Sigmoid colon (tissue), 7 donors: ENCODE measurements around the gene CDHR3. TPM values are rescaled to one million over a fixed set of nuclear protein-coding genes. Genes with fewer than 3 reads are reported as not detected.

Experiments used
- DNase-seq: peaks from one replicate; pipeline ENCODE4 v3.0.0-alpha.2; 2019
- H3K27ac ChIP-seq, 4 donors: fragments of 200-600 bp; sonication (generic); one replicate each; pipeline ENCODE4 v1.5.1; 2016 to 2019; ENCODE audit warnings: mild to moderate bottlenecking in 1 of 4
- H3K27me3 ChIP-seq, 3 donors: fragments of 200-600 bp; sonication (generic); one replicate each; pipeline ENCODE4 v1.5.1; 2019; ENCODE audit warnings: mild to moderate bottlenecking in 1 of 3
- H3K36me3 ChIP-seq, 4 donors: fragments of 200-600 bp; sonication (generic); one replicate each; pipeline ENCODE4 v1.5.1; 2016 to 2019
- H3K4me1 ChIP-seq, 4 donors: fragments of 200-600 bp; sonication (generic); one replicate each; pipeline ENCODE4 v1.5.1; 2017 to 2019
- H3K4me3 ChIP-seq, 4 donors: fragments of 200-600 bp; sonication (generic); one replicate each; pipeline ENCODE4 v1.5.1; 2017 to 2019; ENCODE audit warnings: mild to moderate bottlenecking in 2 of 4, moderate library complexity in 1 of 4
- H3K9me3 ChIP-seq, 4 donors: fragments of 200-600 bp in 3 of 4; sonication (generic) in 3 of 4; one replicate each; pipeline versions ENCODE4 v1.5.1 to v1.6.1; 2013 to 2019
- EP300 ChIP-seq, 4 donors: sonication (generic); formaldehyde crosslinking; IDR thresholded peaks; one replicate each; pipeline ENCODE4 v1.6.1; 2017; ENCODE audit warnings: antibody characterized with exemption in 4 of 4
- POLR2A ChIP-seq, 2 donors: fragments of 450-650 bp; IDR thresholded peaks; one replicate each; pipeline ENCODE4 v1.6.1; 2016; ENCODE audit warnings: antibody characterized with exemption in 2 of 2, mild to moderate bottlenecking in 2 of 2, moderate library complexity in 2 of 2
- POLR2AphosphoS5 ChIP-seq, 4 donors: sonication (generic); formaldehyde crosslinking; IDR thresholded peaks; one replicate each; pipeline ENCODE4 v1.6.1; 2017; ENCODE audit warnings: antibody characterized with exemption in 4 of 4
- WGBS, 2 donors: extraction: QIAGEN DNeasy Blood & Tissue Kit; methylation state at CpG; one replicate each; pipeline ENCODE4 v1.1.7; 2013; 5-methylcytosine and 5-hydroxymethylcytosine counted together
- intact Hi-C: fragments of 100-400 bp; cut with DNase I; formaldehyde crosslinking; loops from one replicate; pipeline ENCODE4 v1.15.1; 2023
- polyA plus RNA-seq, 3 donors: library from polyadenylated mRNA; stranded (reverse); fragments of 200-250 nt; gene quantifications; one replicate each; pipeline ENCODE4 v1.2.3, GENCODE V29; 2013
- total RNA-seq, 4 donors: library from RNA; depleted of rRNA; stranded (reverse); fragments of >200 nt; gene quantifications; one replicate each; pipeline ENCODE4 v1.1.0, GENCODE V29; 2016
- TF ChIP-seq, protein P1 (sequence below), 4 experiments: fragments of 450-650 bp in 3 of 4; fragments of 200-600 bp in 1 of 4; IDR thresholded peaks; one replicate each; pipeline ENCODE4 v1.5.1; 2016 to 2019; ENCODE audit warnings: antibody characterized with exemption in 4 of 4, mild to moderate bottlenecking in 3 of 4, moderate library complexity in 2 of 4
- donor health status: healthy with polysubstance abuse.
- donor health status: Bipolar disorder and iron deficiency.
- donor health status: healthy.

CDHR3 gene
- total and polyA plus RNA-seq, 7 donors, result 2.2 to 21.3 (median 3.7) TPM

DNA sequence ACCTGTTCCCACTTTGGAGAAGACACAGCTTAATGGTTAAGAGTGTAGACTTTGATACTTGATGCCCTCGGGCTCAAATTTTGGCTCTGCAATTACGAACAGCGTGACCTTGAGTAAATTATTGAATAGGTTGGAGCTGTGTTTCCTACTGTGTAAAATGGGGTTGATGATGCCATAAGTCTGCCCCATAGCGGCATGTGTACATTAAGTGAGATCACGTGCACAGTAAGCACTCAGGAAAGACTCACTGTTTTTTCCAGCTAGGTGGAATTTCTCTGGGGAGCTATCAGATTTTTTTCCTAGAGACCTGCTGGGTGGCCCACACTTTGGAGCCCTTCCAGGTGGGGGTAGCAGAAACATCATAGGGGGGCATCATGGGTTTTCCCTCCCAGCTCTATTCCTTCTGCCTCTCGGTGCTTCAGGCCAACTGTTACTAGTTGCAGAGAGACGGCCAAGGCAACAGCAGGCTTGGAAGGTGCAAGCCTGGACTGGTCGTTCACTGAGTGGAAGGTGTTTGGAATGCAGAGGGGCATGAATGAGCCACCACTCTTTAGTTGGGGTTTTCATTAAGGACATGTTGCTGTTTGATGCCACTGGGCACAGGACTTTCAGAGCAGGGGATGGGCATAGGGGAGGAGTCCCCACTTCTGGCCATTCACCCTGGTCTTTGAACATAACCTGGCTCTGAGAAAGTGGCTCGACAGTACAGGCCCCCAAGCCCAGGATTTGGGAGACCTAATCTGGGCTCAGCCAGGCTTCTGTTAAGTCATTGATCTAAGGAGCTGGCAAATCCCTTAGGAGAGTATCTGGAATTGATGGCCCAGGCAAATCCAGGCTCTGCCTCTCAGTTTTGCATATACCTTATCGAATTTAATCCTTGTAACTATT, 85.0 kb downstream of the CDHR3 start:
- H3K9me3 ChIP-seq, result no peaks in the 10 kb centered on the region
- DNase-seq, result no peak
- no peaks in the 10 kb centered on the region for H3K36me3 ChIP-seq
- no peak for TF ChIP-seq EP300 (IDR thresholded peaks at IDR 0.05)
- TF ChIP-seq, protein P1, sequence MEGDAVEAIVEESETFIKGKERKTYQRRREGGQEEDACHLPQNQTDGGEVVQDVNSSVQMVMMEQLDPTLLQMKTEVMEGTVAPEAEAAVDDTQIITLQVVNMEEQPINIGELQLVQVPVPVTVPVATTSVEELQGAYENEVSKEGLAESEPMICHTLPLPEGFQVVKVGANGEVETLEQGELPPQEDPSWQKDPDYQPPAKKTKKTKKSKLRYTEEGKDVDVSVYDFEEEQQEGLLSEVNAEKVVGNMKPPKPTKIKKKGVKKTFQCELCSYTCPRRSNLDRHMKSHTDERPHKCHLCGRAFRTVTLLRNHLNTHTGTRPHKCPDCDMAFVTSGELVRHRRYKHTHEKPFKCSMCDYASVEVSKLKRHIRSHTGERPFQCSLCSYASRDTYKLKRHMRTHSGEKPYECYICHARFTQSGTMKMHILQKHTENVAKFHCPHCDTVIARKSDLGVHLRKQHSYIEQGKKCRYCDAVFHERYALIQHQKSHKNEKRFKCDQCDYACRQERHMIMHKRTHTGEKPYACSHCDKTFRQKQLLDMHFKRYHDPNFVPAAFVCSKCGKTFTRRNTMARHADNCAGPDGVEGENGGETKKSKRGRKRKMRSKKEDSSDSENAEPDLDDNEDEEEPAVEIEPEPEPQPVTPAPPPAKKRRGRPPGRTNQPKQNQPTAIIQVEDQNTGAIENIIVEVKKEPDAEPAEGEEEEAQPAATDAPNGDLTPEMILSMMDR (IDR thresholded peaks at IDR 0.05), result no peak
- no peak for TF ChIP-seq POLR2A (IDR thresholded peaks at IDR 0.05)
- TF ChIP-seq POLR2AphosphoS5 (IDR thresholded peaks at IDR 0.05), result no peak
- intact Hi-C loops, result no loop called here
- no peak overlapping the region for H3K27ac ChIP-seq
- no peak overlapping the region for H3K4me3 ChIP-seq
- peaks cover 0 to 27% (median 22%) of the 10 kb centered on the region in 4 donors for H3K4me1 ChIP-seq
- 77 to 92% methylated on average over 10 of the region's 10 CpGs for WGBS, 2 donors
- no peaks in the 10 kb centered on the region for H3K27me3 ChIP-seq

DNA sequence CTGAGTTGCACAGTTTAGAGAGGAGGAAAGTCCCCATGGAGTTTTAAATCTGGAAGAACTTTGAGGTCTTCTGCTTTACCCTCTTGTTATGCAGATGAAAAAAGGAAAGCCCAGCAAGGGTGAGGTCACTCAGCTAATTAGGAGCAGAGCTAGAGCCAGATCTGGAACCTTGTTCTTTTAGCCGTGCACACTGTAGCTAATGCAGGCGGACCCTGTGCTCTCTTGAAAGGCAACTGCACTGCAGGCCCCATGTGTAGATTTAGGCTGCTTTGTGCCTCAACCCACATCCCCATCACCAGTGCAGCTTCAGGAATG, 85.6 kb downstream of the CDHR3 start:
- Histone ChIP-seq H3K4me1 (peaks cover 0 to 27% (median 22%) of the 10 kb centered on the region in 4 donors), H3K4me3 (no peak overlapping the region), H3K9me3 (no peaks in the 10 kb centered on the region), H3K27ac (no peak overlapping the region), H3K36me3 (no peaks in the 10 kb centered on the region), H3K27me3 (no peaks in the 10 kb centered on the region)
- 94 to 96% methylated on average over 2 of the region's 2 CpGs for WGBS, 2 donors
- DNase-seq, result no peak
- intact Hi-C loops, result no loop called here
- TF ChIP-seq EP300 (IDR thresholded peaks at IDR 0.05), result no peak

DNA sequence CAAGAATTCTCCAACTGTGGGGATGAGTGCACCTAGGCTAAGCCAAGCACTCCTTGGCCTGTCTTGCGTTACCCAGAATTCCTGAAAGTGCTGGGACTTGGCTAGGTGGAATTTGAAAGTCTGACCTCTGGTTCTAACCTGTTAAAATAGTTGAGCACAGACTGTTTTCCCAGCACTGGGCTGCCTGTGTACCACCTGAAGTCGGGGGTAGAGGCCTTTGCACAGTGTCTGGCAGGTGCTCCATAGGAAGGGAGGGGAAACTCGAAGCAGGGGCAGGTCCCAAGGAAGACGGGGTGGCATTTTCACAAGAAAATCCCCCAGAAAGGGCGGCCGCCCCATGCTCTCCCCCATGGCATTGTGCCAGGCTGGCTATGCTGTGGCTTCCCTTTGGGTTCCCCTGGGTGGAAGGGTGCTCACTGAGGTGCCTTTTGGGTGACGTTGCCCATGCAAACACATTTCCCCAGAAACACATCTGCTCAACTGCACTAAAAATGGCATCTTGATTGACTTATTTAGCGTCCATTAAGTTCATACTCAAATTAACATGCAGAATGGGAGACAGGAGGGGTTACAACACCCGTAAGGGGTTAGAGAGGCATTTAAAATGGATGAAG, 86.2 kb downstream of the CDHR3 start:
- H3K27ac ChIP-seq, result no peak overlapping the region
- no peaks in the 10 kb centered on the region for H3K27me3 ChIP-seq
- H3K36me3 ChIP-seq, result no peaks in the 10 kb centered on the region
- intact Hi-C loops, result no loop called here
- H3K4me1 ChIP-seq, result peaks cover 0 to 27% (median 22%) of the 10 kb centered on the region in 4 donors
- H3K9me3 ChIP-seq, result no peaks in the 10 kb centered on the region
- WGBS, 2 donors, result 80 to 86% methylated on average over 9 of the region's 9 CpGs
- TF ChIP-seq, protein P1 (IDR thresholded peaks at IDR 0.05), result no peak
- TF ChIP-seq POLR2A (IDR thresholded peaks at IDR 0.05) (no peak), POLR2AphosphoS5 (IDR thresholded peaks at IDR 0.05) (no peak), EP300 (IDR thresholded peaks at IDR 0.05) (no peak)
- H3K4me3 ChIP-seq, result no peak overlapping the region
- DNase-seq, result no peak

DNA sequence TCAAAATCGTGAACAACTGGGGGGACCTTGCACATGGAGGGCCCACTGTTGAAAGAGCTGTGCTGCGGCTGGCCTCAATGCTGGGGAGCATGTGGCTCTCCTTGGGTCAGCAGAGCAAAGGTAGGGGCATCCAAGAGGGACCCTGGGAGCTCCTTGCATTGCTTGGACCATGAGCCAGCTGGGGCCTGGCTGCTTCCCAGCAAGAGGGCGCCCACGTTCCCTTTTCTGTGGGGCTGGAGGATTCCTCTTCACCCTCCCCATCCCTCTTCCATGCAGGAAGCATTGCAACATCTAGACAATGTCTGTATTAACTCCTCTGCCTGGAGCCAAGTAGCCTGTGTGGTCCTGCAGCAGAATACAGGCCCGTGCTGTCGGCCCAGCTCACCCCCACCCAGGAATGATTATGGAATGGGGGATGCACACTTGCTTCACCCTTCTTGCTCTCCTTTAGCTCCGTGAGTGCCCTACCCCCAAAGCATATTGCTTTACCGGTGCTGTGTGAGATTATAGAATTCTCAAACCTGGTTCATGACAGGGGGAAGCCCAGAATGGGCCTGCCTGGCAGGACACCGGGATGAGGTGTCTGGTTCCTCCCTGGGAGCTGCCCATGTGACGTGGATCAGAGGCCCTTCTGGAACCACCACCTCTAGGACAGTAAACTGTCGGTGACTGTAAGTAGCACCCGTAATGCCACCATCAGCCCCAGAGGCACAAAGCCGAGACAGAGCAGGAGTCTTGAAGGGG, 87.1 kb downstream of the CDHR3 start:
- Histone ChIP-seq H3K4me3 (no peak overlapping the region), H3K27me3 (no peaks in the 10 kb centered on the region), H3K4me1 (peaks cover 0 to 27% (median 22%) of the 10 kb centered on the region in 4 donors), H3K9me3 (no peaks in the 10 kb centered on the region), H3K36me3 (no peaks in the 10 kb centered on the region), H3K27ac (peak overlapping the region; percentile 47 to 81 (median 72))
- peak; percentile 79 for DNase-seq
- 81 to 83% methylated on average over 13 of the region's 13 CpGs for WGBS, 2 donors
- intact Hi-C loops, result loop anchor here (10.0 kb wide), 1 partner anchor 375 kb away; no protein-coding TSS in a partner anchor
- TF ChIP-seq, protein P1 (IDR thresholded peaks at IDR 0.05), result no peak
- peak in 3 of 4 donors; percentile 28 to 77 (median 29) for TF ChIP-seq POLR2AphosphoS5 (IDR thresholded peaks at IDR 0.05)

DNA sequence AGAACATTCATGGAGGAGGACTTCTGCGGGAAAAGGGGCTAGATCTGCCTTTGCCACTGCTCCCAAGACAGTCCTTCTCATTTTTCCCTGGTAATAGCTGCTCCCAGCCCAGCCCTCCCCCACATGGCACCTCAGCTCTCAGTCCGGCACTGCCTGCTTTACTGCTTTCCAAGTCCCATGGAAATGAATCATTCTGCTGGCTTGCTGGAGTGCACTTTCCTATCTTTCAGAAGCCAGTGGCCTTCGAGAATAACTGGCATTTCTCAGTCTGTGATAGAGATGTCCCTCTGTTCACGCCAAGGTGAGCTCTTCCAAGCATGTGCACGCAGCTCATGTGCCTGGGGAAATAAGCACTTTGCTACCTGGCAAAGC, 87.7 kb downstream of the CDHR3 start:
- Histone ChIP-seq H3K9me3 (no peaks in the 10 kb centered on the region), H3K4me3 (no peak overlapping the region), H3K27ac (peak overlapping the region; percentile 47 to 81 (median 72)), H3K4me1 (peaks cover 0 to 27% (median 22%) of the 10 kb centered on the region in 4 donors), H3K36me3 (no peaks in the 10 kb centered on the region), H3K27me3 (no peaks in the 10 kb centered on the region)
- DNase-seq, result no peak
- no peak for TF ChIP-seq EP300 (IDR thresholded peaks at IDR 0.05)
- TF ChIP-seq, protein P1 (IDR thresholded peaks at IDR 0.05), result no peak
- peak in 3 of 4 donors; percentile 9 to 49 (median 27) for TF ChIP-seq POLR2AphosphoS5 (IDR thresholded peaks at IDR 0.05)
- intact Hi-C loops, result loop anchor here (10.0 kb wide), 1 partner anchor 374 kb away; no protein-coding TSS in a partner anchor
- 88 to 91% methylated on average over 5 of the region's 5 CpGs for WGBS, 2 donors
